Ureter (tissue), 1 donor: ENCODE results near the gene PARP4. TPM values are rescaled to one million over a fixed set of nuclear protein-coding genes. Genes with fewer than 3 reads are reported as not detected.
"Not testable (repeated sequence)": the region's sequence is repeated elsewhere in the genome, so short reads cannot be mapped to it uniquely, and the experiment has no call there.

Source experiments
- DNase-seq: peaks from one replicate; pipeline ENCODE4 v3.0.0-alpha.2; 2020; ENCODE audit warnings: low spot score
- total RNA-seq: library from RNA; stranded (reverse); gene quantifications from one replicate; pipeline ENCODE4 v1.2.4, GENCODE V29; 2023
- donor health status: DM: yes; HTN: yes; CAD: no.

Gene PARP4
- total RNA-seq, 1 donor from 2014 or later, result 85.6 TPM

DNA sequence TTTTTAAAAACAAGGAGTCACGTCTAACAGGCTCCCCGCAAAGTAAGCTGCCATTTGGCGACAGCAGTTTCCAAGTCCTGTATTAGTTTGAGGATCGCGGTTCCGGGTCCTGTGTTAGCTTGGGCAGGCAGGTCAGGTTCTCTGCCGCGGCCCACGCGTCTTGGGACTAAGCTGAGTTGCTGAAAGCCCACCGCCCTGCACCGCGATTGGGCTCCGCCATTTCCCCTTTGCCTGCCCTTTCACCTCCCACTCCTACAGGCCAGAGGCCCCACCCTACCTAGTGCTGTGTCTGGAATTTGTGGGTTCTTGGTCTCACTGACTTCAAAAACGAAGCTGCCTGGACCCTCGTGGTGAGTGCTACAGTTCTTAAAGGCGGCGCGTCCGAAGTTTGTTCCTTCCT, 6.8 kb downstream of the PARP4 start:
- no peak for DNase-seq

DNA sequence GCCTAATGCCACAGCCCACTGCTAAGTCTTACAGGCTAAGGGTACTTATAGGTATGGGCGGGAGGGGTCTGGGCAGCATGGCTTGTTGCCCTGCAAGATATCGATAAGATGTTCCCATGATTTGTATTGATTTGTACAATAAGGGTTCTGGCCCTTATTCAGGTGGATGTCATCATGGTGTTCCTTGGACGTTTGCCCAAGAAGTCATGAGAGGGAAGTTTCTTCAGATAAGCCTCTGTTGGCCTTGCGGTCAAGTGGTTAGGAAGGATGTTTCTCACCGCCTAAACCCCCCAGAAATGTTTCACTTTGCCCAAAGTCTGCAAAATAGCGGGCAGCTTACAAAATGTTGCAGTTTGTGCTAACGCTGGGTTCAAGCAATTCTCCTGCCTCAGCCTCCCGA, 7.3 kb downstream of the PARP4 start:
- DNase-seq, result no peak

DNA sequence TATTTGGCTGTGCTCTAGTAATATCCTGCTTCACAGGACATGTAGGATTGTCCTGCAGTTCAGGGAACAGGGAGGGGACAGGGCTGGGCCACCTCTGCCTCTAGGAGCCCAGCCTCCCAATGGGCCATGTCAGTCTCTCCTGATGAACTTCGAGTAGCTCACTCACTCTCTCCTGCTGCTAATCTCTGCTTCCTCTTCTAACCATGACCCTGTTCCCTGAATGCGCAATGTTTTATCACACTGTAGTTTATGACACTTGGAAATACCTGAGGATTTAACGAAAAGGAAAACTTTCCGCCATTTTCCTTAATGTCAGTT, 9.2 kb downstream of the PARP4 start:
- no peak for DNase-seq

DNA sequence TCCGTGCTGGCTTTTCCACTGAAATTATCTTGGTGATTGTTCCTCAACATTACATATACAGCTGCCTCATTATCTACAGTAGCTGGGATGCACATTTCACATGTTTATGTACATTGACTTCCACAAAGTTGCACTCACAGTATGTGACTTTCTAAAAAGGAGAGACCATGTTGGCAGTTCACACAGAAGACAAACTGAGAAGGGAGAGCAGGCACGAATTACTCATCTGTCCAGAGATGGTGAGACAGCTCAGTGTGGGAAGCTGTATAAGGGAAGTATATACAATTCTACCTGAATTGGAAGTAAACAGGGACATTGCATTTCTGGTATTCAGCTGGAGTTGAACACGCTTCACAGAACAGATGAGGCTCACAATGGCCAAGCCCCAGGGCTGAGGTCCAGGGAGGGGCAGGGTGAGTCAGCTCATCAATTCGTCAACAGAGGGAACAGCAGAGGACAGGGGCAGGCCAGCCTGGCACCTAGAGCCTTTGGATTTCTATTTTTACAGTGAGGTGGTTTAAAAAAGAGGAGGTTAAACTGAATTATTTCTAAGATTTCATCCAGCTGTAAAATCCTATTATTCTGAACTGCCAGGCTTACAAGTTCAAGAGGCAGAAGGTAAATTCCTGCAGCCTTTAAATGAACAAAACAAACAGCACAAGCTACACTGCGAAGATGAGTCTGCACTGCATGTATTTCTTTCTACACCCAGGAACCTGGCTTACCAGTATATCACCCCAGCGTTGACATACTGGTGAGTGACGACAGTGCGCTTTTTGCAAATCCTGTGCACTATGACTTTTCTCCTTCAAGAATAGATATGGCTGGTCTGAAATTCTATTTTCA, 9.8 kb downstream of the PARP4 start:
- DNase-seq, result no peak

DNA sequence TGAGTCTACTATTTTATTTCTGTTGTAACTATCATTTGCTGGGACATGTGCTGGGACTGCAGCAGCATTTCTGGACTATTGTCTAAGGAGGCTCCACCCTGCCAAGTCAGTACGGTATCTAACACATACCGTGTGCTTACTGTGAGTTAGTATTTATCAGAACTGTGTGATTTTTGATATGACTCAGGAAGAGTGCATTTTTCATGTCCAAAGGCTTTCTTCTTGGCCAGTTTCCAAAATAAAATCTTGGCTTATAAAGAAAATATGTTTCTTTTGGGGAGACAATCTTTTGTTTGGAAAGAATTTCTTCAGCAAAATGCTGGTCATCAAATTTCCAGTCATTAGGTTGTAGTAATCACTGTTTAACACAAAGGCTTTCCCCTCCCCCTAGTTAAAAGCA, 11.6 kb downstream of the PARP4 start:
- DNase-seq, result no peak

DNA sequence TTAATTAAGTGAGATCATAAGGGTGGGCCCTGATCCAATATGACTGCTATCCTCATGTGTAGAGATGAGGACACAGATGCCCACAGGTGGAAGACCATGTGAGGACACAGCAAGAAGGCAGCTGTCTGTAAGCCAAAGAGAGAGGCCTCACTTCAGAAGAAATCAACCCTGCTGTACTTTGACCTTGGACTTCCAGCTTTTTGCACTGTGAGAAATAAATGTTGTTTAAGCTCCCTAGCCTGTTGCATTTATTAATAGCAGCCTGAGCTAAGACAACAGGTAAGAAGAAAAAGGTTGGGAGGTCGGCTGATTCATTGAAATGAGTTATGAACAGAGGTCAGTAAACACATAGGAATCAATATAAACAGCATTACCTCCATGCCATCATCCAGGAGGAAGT, 14.8 kb downstream of the PARP4 start:
- no peak for DNase-seq

DNA sequence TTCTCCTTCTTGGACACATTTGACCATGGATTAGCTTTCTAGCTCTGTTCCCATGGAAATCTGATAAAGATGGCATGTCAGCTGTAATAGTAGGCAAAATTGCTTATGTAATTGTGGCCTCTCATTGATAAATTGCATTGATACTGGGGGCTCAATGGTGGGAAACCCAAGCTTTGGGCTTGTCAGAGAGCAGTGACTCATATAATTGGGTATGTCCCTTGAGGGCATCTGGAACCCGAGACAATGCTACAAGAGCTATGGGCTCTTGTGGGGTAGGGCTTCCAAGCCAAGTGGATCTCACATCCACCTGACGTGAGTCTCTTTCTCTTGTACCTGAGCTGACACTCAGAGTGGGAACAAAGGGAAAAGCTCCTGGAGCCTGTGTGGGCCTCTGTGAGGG, 16.3 kb downstream of the PARP4 start:
- not testable (repeated sequence) for DNase-seq

DNA sequence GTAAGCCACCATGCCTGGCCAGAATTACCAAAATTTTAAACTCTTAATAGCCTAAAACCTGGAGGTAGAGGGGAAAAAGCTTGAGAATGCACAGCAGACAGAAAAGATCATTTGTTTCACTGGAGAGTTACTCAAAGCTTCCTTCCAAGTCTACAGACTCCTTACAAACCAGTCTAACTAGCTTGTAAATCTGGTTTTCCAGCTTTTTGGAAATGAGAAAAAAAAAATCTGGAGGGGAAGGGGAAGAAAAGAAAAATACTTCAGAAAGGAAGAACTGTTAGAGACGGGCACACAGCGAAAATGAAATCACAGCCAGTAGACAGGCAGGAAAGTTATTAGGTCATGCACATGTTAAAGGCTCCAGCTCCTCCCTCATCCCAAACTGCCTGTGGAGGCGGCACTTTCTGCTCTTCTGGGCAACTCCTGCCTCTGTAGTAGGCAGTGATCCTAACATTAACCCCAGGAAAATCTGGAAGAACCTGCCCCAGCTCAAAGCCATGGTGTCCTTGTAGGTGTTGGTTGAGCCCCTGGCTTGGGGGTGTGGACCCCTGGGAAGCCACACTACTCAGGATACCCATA, 17.3 kb downstream of the PARP4 start:
- no peak for DNase-seq

DNA sequence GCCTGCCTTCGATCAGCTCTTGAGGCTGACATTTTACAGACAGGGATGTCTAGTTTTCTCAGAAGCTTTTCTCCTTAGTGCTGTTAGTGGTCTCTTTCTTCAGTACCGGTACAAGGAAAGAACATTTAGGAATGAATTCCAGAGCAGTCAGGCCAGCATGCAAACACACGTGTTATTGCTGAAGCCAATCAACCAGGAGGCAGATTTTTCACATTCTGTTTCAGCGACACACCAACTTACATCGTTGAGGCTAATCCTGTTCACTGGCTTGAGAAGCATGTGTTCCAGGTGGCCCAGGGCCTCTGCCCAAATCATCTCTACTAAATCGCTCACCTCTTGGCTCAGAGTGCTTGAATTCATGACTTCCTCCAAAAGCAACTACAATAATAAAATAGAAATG, 19.2 kb downstream of the PARP4 start:
- no peak for DNase-seq

DNA sequence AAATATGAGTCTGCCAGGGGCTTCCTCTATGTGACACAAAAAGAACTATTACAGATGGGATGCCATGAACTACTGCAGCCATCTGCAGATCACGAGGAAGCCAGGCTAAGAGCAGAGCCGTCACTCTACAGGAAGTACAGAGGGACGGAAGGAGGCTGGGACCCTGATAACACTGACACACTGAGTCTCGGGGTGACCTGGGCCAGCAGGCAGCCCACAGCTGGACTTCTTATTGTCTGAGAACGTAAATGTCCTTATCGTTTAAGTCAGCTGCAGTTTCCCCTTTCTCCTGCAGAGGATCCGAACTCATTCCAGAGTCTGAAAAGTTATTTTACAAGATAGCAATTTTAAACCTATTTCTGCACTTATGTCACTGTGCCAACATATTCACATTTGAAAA, 20.7 kb downstream of the PARP4 start:
- no peak for DNase-seq

DNA sequence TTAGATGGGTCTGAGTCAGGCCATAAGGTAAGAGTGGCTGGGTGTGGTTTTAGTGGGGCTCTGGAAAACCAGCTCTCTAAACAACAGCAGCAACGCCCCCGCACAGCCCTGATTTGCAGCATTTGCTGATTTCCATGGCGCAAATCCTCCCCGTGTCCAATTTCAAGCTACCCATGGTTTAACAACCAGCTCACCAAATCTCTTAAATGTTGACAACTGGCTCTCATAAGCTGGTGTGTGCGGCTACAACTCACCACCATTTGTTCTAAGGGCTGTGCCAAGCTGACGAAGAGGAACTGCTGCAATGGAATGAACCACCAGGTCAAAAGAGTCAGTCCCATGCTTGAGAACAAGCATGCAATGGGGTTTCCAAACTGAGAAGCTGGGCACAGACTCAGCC, 22.9 kb downstream of the PARP4 start:
- no peak for DNase-seq

DNA sequence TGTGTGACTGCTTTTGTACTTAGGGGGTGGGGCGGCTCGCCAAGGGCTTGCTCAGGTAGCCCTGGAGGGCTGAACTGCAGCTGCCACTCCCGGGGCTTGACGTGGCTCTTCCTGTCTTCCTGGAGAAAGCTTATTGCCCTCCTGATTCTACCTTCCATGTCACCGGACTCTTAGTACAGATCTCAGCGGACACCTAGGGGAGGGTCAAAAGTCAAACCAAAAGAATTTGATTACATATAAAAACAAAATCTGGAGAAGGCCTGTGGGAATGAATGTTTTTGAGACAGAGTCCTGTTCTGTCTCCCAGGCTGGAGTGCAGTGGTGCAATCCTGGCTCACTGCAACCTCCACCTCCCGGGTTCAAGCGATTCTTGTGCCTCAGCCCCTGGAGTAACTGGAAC, 24.5 kb downstream of the PARP4 start:
- DNase-seq, result not testable (repeated sequence)

DNA sequence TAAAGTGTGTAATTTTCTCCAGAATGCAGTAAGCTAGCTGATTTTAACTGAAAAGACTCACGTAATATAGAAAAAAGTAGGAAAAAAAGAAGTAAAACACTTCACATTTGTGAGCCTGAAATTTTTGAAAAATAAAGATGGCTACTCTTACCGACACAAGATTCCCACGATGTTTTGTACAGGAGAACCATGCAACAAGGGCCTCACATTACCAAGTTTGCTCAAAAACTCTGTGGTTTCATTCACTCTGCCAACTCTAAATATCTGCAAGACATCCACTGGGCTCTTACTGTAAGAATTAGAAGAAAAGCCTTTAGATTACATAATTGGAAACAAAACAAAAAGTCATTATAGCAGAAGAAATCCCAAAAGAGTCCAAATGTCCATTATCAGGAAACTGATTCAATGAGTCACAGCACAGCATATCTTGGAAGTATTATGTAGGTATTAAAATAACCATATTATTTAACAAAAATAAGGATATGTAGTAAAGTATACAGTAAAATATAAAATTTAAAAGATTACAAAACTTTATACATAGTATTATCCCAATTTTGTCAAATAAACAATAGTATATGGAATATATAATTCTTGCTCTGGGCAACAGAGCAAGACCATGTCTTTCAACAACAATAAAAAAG, 26.4 kb downstream of the PARP4 start:
- not testable (repeated sequence) for DNase-seq

DNA sequence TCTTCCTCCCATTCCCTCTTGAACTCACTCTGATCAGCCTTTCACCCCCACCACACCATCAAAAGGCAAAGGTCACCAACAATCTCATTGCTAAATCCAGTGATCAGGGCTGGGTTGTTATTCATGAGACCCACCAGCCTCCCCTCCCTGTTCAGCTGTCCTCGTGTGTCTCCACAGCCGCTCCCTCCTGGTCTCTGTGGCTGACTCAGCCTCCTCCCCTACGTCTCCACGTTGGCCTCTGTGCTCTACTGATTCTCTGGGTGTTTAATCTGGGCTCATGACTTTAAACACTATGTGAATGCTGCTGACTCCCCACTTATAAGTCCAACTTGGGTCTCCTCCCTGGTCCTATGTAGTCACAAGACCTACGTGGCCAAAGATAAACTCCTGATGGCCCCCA, 38.9 kb downstream of the PARP4 start:
- no peak for DNase-seq

DNA sequence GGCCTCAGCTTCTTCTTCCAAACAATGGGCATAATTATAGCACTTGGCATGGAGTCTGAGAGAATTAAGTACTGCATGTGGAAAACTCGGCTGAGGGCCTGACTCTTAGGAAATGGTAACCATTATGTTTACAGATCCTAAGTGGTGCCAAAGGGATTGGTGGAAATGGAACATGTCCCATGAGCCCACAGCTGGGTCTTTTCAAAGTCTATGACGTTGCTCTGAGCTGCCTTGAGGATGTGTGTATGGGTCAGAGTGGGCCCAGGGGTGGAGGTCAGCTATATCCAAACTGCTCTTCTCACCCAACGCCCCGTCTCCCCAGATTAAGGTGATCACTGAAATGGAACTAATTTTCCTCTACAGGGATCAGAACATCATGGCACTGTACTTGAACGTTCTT, 40.4 kb downstream of the PARP4 start:
- DNase-seq, result not testable (repeated sequence)

DNA sequence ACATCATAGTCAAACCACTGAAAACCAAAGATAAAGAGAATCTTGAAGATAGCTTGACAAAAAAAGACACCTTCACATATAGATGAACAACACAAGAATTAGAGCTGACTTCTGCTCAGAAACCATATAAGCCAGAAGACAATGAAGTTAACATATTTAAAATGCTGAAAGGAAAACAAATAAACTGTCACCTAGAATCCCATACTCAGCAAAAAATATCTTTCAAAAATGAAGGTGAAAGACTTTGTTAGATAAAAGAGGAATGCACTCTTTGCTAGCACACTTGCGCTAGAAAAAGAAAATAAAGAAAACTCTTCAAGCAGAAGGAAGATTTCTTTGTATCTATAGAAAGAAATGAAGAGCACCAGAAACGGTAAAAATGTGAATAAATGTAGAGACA, 49.5 kb downstream of the PARP4 start:
- DNase-seq, result no peak

DNA sequence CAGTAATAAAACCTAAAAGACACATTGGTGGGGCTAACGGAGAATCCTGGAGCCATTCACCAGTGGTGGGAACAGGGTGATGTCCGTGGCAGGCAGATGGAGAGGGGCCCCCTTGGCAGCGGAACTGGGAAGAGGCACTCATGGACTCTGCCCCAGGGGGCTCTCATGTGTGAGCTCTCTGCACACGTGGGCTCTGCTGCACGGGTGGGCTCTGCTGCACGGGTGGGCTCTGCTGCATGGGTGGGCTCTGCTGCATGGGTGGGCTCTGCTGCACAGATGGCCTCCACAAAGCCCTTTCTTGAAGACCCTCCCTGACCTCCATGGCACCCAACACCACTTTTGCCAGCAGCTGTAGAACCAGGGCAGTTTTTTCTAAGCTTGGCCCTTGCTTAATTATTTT, 52.3 kb downstream of the PARP4 start:
- no peak for DNase-seq

DNA sequence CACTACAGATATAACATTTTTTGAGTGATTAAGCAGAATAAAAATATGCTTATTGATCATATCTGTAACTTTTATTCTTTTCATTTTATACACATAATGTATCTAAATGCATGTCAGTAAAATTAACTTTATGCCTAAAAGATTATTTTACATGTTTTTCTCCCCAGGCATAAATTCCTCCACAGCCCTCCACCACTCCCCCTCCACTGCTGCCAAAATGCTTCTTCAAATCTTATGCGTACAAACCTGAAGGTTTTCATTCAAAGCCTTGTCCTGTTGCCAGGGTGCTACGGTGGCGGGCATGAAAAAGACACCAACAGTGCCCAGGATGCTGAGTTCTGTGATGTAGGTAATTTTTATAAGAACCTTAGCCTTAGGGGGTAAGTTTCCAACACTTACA, 52.9 kb downstream of the PARP4 start:
- DNase-seq, result no peak

DNA sequence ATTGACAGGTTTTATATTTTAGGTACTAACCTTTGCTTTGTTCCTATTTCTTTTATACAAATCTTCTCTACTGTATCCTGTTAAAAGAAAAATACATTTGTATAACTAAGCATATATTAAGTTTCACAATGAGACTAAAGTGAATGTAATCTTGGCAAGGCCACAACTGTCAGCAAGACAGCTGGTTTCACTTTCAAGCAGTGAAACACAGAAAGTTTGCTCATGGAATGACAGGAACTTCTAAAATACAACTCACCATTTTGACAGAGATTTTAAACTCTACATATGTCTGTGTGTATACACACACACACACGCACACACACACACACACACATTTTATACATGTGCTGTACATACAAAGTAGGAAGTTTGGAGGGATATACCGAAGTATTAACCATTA, 53.3 kb downstream of the PARP4 start:
- no peak for DNase-seq

DNA sequence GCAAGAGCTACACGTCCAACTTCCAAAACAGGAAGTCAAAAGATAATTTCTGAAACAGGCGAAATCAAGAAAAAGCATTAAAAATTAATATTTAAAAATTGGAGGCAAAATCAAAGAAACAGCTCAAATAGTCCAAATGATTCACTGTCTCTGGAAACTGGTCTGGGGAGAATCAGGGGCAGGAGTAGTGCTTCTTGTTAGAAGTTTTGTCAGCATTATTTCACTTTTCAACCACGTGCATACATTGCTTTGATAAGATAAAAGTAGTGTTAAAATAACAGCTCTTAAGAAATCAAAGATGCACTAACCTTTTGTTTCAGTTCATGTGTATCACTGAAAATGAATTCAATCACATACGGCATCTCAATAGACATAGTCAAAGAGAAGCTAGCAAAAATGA, 53.8 kb downstream of the PARP4 start:
- no peak for DNase-seq

DNA sequence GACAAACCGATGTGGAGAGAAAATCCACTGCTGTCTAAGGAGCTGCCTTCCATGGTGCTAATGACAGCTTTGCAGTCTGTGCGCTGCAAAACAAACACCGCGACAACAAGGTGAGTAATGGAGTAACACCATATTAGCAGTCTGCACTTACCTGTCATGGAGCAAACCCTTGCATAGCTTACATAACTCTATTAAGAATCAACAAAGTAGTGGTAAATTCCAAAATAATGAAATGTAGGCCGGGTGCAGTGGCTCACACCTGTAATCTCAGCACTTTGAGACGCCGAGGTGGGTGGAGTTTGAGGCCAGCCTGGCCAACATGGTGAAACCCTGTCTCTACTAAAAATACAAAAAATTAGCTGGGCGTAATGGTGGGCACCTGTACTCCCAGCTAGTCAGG, 56.2 kb downstream of the PARP4 start:
- no peak for DNase-seq

DNA sequence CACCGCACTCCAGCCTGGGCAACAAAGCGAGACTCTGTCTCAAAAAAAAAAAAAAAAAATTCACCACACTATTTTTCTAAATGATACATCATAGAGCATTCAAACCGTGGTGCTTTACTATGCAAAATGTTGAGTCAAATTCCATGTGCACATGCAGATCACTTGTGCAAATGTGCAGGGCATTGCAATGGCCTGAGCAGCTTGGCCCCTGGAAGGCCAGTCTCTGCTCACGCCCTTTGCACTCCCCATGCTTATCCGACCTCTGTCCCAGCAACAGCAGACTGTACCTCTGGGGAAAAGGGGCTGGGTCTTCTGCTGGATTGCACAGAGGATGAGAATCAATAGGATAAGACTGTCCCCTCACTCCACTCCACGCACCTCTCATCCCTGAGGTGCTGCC, 58.5 kb downstream of the PARP4 start:
- no peak for DNase-seq

DNA sequence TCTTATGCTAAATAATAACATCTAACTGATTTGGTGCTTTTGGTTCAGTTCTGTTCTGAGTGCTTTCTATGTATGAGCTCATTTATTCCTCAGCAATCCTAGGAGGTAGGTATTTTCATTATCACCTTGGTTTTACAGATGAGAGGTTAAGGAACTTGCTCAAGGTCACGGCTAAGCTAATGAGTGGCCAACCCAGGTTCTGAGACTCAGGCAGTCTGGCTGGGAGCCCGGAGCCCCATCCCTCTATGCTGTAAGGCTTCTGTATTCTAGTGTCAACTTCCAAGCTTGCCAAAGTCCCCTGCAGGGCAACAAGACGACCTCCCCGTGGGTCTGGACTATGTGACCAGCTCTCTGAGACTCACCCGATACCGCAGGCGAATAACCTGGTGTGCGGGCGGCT, 60.5 kb downstream of the PARP4 start:
- DNase-seq, result no peak
